Transverse colon (tissue), 4 donors: ENCODE results near the gene GPR139. TPM values are rescaled to one million over a fixed set of nuclear protein-coding genes. Genes with fewer than 3 reads are reported as not detected.

ENCODE experiments used
- DNase-seq: peaks from one replicate; pipeline ENCODE4 v3.0.0-alpha.2; 2019
- H3K27ac ChIP-seq, 4 donors: fragments of 200-600 bp; sonication (generic); 2 replicates each; pipeline ENCODE4 v1.5.1; 2016 to 2018; ENCODE audit warnings: inconsistent platforms in 4 of 4
- H3K27me3 ChIP-seq: fragments of 200-600 bp; sonication (generic); 2 replicates; pipeline ENCODE4 v1.5.1; 2017; ENCODE audit warnings: inconsistent platforms
- H3K36me3 ChIP-seq, 4 donors: fragments of 200-600 bp; sonication (generic); 2 replicates each; pipeline ENCODE4 v1.5.1; 2017 to 2019; ENCODE audit warnings: inconsistent platforms in 4 of 4
- H3K4me1 ChIP-seq, 4 donors: fragments of 200-600 bp; sonication (generic); 2 replicates each; pipeline ENCODE4 v1.5.1; 2017 to 2020; ENCODE audit warnings: inconsistent platforms in 4 of 4
- H3K4me3 ChIP-seq, 4 donors: fragments of 200-600 bp; sonication (generic); 1 replicate in 1 of 4; 2 replicates in 3 of 4; pipeline versions ENCODE4 v1.5.1 to v1.6.1; 2017 to 2019; ENCODE audit warnings: inconsistent platforms in 4 of 4
- H3K9me3 ChIP-seq, 2 donors: fragments of 200-600 bp; sonication (generic); 2 replicates each; pipeline ENCODE4 v1.5.1; 2017 to 2019; ENCODE audit warnings: inconsistent platforms in 2 of 2
- CTCF ChIP-seq, 5 experiments: fragments of 200-600 bp in 3 of 5; fragments of 450-650 bp in 2 of 5; sonication (generic) in 3 of 5; IDR thresholded peaks; 1 replicate in 2 of 5; 2 replicates in 3 of 5; pipeline ENCODE4 v1.5.1; 2016 to 2017; ENCODE audit warnings: antibody characterized with exemption in 5 of 5, inconsistent platforms in 3 of 5, mild to moderate bottlenecking in 2 of 5, moderate library complexity in 1 of 5
- EP300 ChIP-seq: sonication (generic); formaldehyde crosslinking; IDR thresholded peaks from one replicate; pipeline ENCODE4 v1.6.1; 2017; ENCODE audit warnings: antibody characterized with exemption, low read depth
- POLR2A ChIP-seq: fragments of 450-650 bp; IDR thresholded peaks from one replicate; pipeline ENCODE4 v1.6.1; 2016; ENCODE audit warnings: antibody characterized with exemption, mild to moderate bottlenecking, moderate library complexity
- POLR2AphosphoS5 ChIP-seq, 3 donors: sonication (generic); formaldehyde crosslinking; IDR thresholded peaks; one replicate each; pipeline ENCODE4 v1.6.1; 2016; ENCODE audit warnings: antibody characterized with exemption in 3 of 3
- WGBS, 2 donors: methylation state at CpG; one replicate each; pipeline ENCODE4 v1.1.5; 2018; ENCODE audit warnings: low coverage in 1 of 2; 5-methylcytosine and 5-hydroxymethylcytosine counted together
- in situ Hi-C, 4 donors: fragments of 200-750 bp; cut with MboI; loops; one replicate each; pipeline versions ENCODE4 v1.15.0 to v1.15.1; 2017; ENCODE audit warnings: low sequenced_read_pairs in 3 of 4, low pct_ligation_motif_present in 1 of 4, low pct_unique_long_range_greater_than_20kb in 1 of 4
- intact Hi-C: fragments of 100-400 bp; cut with DNase I; formaldehyde crosslinking; loops from one replicate; pipeline ENCODE4 v1.15.1; 2023; ENCODE audit warnings: low total_unique reads
- total RNA-seq, 4 donors: library from RNA; depleted of rRNA; stranded (reverse); fragments of >200 nt; gene quantifications; one replicate each; pipeline ENCODE4 v1.1.0, GENCODE V29; 2016

Gene GPR139
- total RNA-seq, 4 donors from 2014 or later, result not detected

DNA sequence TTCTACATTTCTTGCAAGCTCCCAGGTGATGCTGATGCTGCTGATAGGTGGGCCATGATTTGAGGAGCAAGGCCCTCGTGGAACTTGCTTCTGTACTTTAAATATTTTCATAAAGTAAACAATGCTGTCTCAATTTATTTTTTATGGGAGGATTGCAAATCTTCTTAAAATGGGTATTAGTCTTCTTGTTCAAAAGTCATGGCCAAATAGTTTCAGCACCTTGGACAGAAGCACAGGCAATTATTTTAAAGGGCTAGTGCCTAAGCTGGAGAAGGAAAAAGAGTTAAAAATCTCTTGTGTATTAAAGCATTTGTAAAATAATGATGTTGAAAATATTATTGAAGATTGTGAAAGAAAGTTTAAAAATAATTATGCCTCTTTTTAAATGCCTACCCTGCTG is 50.5 kb downstream of the GPR139 start:
- Histone ChIP-seq H3K4me3 (no peak overlapping the region), H3K27ac (no peak overlapping the region), H3K4me1 (no peaks in the 10 kb centered on the region), H3K36me3 (no peaks in the 10 kb centered on the region), H3K9me3 (no peaks in the 10 kb centered on the region), H3K27me3 (no peaks in the 10 kb centered on the region)
- in situ Hi-C loops, result no loop called here
- no peak for DNase-seq
- intact Hi-C loops, result no loop called here
- 0 to 7% methylated on average over 1 of the region's 1 CpG for WGBS, 2 donors
- TF ChIP-seq EP300 (no peak), POLR2AphosphoS5 (IDR thresholded peaks at IDR 0.05) (no peak), POLR2A (no peak), CTCF (IDR thresholded peaks at IDR 0.05) (no peak)

DNA sequence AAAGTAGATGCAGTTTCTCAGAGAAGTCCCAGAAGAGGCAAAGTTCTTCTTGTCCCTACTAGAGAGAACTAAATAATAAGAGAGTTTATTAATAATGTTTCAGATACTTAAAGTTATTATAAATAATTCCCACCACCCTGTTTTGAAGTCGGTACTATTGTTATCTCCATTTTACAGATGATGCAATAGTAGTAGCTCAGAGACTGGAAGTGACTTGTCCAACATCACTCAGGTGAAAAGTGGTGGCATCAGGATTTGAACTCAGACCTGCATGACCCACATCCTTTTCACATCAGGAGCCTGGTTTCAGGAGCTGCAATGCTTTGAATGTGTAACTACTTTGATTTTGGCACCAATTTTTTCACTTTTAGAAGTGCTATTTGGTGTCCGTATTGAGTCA is 52.7 kb downstream of the GPR139 start:
- 73 to 77% methylated on average over 2 of the region's 2 CpGs for WGBS, 2 donors
- in situ Hi-C loops, result no loop called here

DNA sequence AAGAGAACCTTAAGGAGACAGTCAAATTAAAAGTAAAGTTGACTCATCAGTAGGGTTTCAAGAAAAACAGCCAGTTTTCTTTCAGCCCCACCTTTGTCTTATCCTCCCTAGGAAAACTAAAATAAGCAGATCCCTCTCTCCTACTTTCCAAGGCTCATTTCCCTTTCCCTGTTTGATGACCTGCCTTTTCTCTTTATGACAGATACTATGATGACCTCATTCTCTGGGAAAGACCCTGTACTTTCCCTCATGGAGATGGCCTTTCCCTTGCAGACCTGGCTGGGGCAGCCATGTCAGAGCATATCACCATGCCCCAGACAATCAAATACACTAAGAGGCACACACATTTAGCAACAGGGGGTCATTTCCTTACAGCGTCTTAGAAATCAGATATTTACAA is 53.6 kb downstream of the GPR139 start:
- H3K4me1 ChIP-seq, result no peaks in the 10 kb centered on the region
- no peaks in the 10 kb centered on the region for H3K36me3 ChIP-seq
- TF ChIP-seq POLR2AphosphoS5 (IDR thresholded peaks at IDR 0.05), result no peak
- no peak for TF ChIP-seq POLR2A
- TF ChIP-seq CTCF (IDR thresholded peaks at IDR 0.05), result no peak
- no peak for TF ChIP-seq EP300
- no peak overlapping the region for H3K4me3 ChIP-seq
- H3K9me3 ChIP-seq, result no peaks in the 10 kb centered on the region
- intact Hi-C loops, result no loop called here
- DNase-seq, result no peak
- H3K27me3 ChIP-seq, result no peaks in the 10 kb centered on the region
- no peak overlapping the region for H3K27ac ChIP-seq
- 67% methylated on average over 1 of the region's 1 CpG; no CpG with 5 or more reads in 1 of the 2 donors for WGBS, 2 donors
- in situ Hi-C loops, result no loop called here

More for the DNA sequence above, 52.7 kb downstream of the GPR139 start:
- Histone ChIP-seq H3K27me3 (no peaks in the 10 kb centered on the region), H3K36me3 (no peaks in the 10 kb centered on the region), H3K4me3 (no peak overlapping the region), H3K9me3 (no peaks in the 10 kb centered on the region), H3K27ac (no peak overlapping the region), H3K4me1 (no peaks in the 10 kb centered on the region)
- TF ChIP-seq POLR2A (no peak), CTCF (IDR thresholded peaks at IDR 0.05) (no peak), EP300 (no peak), POLR2AphosphoS5 (IDR thresholded peaks at IDR 0.05) (no peak)
- intact Hi-C loops, result no loop called here
- no peak for DNase-seq

- DNase-seq, result no peak
- intact Hi-C loops (no loop called here), in situ Hi-C loops (no loop called here)
- Histone ChIP-seq H3K27me3 (no peaks in the 10 kb centered on the region), H3K36me3 (no peaks in the 10 kb centered on the region), H3K27ac (no peak overlapping the region), H3K4me1 (no peaks in the 10 kb centered on the region), H3K9me3 (no peaks in the 10 kb centered on the region), H3K4me3 (no peak overlapping the region)
- TF ChIP-seq POLR2AphosphoS5 (IDR thresholded peaks at IDR 0.05), result no peak
- TF ChIP-seq EP300, result no peak
- no peak for TF ChIP-seq POLR2A
- TF ChIP-seq CTCF (IDR thresholded peaks at IDR 0.05), result no peak
- 25 to 51% methylated on average over 5 to 7 of the region's 7 CpGs for WGBS, 2 donors
Measured at GRCh38 chr16:20016234-20016633, 57.5 kb downstream of the GPR139 start.
